Measurements from ENCODE around the gene TMEM179. TPM values are rescaled to one million over a fixed set of nuclear protein-coding genes. Genes with fewer than 3 reads are reported as not detected.
"Not testable (repeated sequence)": the region's sequence is repeated elsewhere in the genome, so short reads cannot be mapped to it uniquely, and the experiment has no call there.

Gene TMEM179
- total RNA-seq, 2 donors from 2014 or later = 0.38 TPM; not detected in 1

DNA sequence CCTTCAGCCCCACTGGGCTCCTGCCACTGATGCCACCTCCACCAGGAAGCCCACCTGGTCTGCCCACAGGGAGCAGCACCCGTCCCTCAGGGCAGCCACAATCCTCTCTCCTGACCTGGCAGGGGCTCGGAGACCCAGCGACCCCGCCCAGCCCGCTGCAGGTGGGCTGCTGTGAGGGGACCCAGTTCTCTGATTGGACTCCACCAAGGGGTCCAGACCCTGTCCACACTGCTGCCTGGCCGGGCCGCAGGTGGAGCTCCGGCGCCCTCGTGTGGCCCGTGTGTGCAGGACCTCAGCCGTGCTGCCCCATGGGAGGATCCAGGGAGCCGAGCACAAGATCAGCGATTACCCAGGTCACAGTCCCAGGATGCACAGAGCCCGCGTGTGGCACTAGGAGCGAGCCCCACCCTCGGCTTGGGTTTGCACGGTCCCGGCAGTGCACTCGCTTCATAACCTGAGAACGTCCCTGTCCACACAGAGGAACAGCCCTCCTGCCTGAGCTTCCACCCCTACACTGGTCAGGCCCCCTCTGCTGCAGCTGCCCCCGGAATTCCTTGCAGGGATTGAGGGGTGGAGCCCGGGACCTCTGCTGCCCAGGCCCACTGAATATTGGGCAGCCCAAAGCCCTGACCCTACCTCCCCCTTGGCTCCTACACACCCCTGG, 35.4 kb upstream of the TMEM179 start:
- intact Hi-C loops (cut with DNase I) = loop anchor here (5.0 kb wide), 3 partner anchors 63 to 553 kb away; partner anchors contain the start of genes KIF26A (in 2 of the 2), ASPG (in 1 of the 2) and C14orf180 (in 1 of the 2)

DNA sequence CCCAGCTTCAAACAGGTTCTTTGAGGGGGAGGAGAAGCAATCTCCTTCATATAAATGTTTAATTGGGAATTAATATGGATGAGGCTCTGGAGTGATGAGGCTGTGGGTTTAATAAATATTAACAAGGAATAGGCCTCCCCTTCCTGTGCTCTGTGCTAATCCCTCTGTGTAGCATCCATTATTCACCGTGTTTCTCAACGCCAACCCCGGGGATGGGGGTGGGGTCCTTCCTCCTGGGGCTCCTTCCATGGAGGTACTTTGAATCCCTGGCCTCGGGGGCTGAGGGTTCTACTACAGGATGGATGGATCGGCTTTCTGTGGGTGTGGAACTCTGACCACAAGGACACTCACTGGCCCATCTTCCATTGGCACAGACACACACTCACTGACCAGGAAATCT, 34.9 kb upstream of the TMEM179 start:
- no peak for DNase-seq (ENCODE audit: low spot score)
- intact Hi-C loops (cut with DNase I) = loop anchor here (5.0 kb wide), 1 partner anchor 502 kb away; the partner anchor contains the start of gene KIF26A (in 2 of the 2)

More for the DNA sequence above, 35.4 kb upstream of the TMEM179 start:
- DNase-seq (ENCODE audit: low spot score) = no peak

DNA sequence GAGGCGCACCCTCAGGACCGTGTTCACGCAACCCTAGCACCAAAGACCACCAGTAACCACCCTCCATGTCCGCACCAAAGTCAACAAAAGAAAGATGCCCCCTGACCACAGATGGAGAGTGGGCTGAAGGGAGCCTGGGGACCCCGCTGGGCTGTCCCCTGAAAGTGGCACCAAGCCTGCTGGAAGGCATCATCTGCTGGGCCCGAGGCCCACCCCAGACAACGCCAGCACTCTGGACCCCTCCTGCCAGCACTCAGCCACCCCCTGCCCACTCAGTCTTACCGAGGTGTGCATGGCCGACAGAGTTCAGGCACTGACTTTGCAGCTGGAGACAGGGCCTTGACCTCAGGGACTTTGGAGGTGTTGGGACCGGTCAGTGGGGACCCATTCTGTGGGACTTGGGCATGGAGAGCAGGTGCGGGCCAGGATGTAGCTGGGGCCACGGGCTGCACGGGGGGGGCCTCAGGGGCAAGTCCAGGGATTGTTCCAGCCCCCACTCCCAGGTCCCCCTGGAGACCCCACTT, 34.4 kb upstream of the TMEM179 start:
- no peak for DNase-seq (ENCODE audit: low spot score)
- intact Hi-C loops (cut with DNase I) = loop anchor here (5.0 kb wide), 1 partner anchor 502 kb away; the partner anchor contains the start of gene KIF26A (in 2 of the 2)

DNA sequence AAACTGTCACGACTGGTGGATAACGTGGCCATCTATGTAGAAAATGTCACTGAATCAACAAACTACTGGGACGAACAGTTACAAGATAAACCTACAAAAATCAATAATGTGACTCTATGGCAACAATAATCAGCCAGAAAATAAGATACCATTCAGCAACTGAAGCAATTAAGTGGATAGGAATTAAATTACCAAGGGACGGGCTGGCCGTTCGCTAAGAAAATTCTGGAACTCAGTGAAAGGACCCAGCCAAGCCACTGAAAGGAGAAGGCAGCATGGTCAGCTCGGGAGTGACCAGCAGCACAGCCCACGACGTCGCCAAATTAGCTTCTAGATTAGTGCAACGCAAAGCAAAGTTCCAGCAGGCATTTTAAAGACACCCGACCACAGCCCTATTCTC, 33.6 kb upstream of the TMEM179 start:
- intact Hi-C loops (cut with DNase I) = loop anchor here (5.0 kb wide), 1 partner anchor 501 kb away; the partner anchor contains the start of gene KIF26A (in 2 of the 2)
- no peak for DNase-seq (ENCODE audit: low spot score)

DNA sequence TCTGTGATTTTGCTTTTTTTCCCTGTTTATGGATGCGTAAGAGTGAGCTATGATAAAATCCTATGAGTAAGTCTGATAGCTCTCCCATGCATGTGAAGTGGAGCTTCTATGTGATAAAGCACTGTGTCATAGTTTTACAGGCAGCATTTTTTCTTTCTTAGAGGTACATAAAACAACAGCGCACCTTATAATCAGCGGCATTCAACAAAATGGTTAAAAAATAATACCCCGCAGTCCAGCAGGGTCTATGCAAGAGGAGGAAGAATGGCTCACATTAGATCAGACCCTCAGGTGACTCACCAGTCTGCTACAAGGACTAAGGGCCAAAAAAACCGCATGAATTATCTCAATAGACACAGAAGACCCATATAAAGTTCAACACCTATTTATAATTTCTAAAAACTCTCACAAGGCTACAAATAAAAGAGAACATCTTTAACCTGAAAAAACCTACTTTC, 33.0 kb upstream of the TMEM179 start:
- no peak for DNase-seq (ENCODE audit: low spot score)
- intact Hi-C loops (cut with DNase I) = loop anchor here (5.0 kb wide), 1 partner anchor 500 kb away; the partner anchor contains the start of gene KIF26A (in 2 of the 2)

DNA sequence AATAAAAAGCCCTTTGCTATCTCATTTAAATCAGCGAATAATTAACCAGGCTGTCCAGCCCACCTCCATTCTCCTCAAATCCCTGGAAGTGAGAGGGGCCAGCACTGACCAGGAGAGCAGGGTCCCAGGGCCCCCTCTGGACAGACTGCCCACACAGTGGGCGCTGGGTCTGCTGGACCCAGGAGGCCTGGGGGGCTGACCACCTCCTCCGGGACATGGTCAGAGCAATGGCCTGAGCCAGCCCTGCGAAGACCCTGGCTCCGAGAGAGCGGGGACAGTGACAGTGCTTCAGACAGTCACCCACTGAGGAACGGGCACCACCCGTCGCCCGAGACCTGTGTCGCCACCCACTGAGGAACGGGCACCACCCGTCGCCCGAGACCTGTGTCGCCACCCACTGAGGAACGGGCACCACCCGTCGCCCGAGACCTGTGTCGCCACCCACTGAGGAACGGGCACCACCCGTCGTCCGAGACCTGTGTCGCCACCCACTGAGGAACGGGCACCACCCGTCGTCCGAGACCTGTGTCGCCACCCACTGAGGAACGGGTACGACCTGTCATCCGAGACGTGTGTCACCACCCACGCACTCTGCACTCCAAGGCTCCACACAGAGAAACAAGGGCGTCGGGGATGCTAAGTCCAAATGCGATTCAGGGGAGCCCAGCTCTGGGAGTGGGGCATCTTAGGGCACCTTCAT, 32.4 kb upstream of the TMEM179 start:
- DNase-seq (ENCODE audit: low spot score) = not testable (repeated sequence)
- intact Hi-C loops (cut with DNase I) = loop anchor here (5.0 kb wide), 1 partner anchor 500 kb away; the partner anchor contains the start of gene KIF26A (in 2 of the 2)

DNA sequence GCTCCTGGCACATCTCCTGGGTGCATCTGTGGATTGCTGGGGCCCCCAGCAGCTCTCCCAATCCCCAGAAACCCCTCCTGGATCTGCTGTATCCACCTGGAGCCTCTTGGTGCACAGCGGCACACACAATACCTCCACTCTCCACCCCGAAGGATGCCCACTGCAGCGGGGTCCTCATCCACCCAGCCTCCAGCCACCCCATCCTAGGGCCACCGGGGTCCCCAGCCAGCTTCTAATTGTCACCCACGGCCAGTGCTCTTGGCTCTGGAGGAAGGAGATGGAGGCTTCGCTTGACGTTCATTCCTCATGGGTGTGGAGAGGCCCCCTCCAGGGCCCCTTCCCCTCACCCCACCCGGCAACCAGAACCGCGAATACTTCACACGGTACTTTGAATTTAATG, 31.6 kb upstream of the TMEM179 start:
- intact Hi-C loops (cut with DNase I) = loop anchor here (5.0 kb wide), 1 partner anchor 499 kb away; the partner anchor contains the start of gene KIF26A (in 2 of the 2)
- DNase-seq (ENCODE audit: low spot score) = no peak

DNA sequence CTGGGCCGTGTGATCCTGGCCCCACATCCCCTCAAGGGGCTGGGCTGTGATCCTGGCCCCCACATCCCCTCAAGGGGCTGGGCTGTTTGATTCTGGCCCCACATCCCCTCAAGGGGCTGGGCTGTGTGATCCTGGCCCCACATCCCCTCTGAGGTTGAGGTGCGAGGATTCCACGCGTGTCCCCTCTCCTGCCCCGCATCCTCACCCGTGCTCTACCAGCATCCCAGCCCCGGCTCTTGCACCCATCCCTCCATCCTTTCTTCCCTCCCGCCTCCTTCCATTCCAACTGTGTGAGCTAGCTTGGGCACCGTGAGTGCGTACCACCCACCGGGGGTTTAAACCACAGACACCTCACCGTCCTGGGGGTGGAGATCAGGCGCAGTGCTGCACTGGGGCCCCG, 31.1 kb upstream of the TMEM179 start:
- DNase-seq (ENCODE audit: low spot score) = no peak
- intact Hi-C loops (cut with DNase I) = loop anchor here (5.0 kb wide), 1 partner anchor 498 kb away; the partner anchor contains the start of gene KIF26A (in 2 of the 2)

DNA sequence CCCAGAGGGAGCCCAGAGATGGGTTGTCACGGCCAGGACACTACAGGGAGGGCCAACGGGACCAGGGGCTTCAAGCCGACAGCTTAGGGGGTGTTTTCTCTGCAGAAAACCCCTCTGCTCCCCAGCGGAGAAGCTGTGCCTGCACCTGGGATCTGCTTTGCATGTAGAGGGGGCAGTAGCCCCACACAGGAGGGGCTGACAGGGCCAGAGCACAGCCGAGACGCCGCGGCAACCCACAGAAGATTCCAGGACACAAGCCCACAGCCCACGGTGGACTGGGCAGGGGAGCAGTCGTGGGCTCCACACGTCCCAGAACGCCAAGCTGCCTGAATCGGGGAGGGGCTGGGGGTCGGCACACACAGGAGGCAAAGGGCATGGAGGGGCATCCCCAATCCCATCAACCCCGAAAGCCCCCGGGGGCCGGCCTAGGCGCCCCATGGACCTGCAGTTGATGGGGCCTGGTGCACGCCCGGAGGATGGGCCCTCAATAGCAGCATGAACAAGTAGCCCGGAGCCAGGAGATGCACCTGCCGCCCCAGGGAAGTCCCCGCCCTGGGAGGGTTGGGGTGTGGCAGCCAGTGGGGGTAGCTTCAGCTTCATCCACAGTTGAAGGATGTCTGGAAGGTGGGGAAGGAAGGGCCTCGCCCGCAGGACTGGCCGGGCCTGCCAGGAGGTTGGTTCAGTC, 30.5 kb upstream of the TMEM179 start:
- intact Hi-C loops (cut with DNase I) = loop anchor here (5.0 kb wide), 1 partner anchor 498 kb away; the partner anchor contains the start of gene KIF26A (in 2 of the 2)
- DNase-seq (ENCODE audit: low spot score) = no peak

DNA sequence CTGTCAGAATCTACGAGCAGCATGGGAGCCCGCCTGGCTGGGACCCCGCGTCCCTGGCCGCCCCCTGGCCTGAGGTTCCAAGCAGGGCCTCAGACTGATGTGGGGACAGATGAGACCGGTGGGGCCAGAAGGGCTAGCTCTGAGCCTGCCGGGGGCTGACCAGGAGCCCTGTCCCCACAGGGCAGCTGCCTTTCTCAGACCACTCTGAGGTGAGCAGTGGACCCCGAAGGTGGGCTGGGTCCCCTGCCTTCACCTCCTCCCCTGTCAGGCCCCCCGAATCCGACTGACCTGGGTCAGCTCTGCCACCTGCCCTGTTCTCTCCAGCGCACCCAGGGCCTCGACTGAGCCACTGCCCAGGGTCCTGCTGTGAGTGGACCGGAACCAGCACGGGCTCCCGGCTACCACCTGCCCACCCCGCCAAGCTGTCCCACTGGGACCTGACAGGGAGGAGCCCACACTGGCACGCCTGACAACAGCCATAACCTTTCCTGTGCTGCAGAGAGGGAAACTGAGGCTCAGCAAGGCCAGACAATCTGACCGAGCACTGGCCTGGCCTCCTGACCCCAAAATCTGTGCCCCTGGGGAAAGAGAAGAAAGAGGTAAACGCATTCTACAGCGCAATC, 29.7 kb upstream of the TMEM179 start:
- no peak for DNase-seq (ENCODE audit: low spot score)
- intact Hi-C loops (cut with DNase I) = no loop called here

DNA sequence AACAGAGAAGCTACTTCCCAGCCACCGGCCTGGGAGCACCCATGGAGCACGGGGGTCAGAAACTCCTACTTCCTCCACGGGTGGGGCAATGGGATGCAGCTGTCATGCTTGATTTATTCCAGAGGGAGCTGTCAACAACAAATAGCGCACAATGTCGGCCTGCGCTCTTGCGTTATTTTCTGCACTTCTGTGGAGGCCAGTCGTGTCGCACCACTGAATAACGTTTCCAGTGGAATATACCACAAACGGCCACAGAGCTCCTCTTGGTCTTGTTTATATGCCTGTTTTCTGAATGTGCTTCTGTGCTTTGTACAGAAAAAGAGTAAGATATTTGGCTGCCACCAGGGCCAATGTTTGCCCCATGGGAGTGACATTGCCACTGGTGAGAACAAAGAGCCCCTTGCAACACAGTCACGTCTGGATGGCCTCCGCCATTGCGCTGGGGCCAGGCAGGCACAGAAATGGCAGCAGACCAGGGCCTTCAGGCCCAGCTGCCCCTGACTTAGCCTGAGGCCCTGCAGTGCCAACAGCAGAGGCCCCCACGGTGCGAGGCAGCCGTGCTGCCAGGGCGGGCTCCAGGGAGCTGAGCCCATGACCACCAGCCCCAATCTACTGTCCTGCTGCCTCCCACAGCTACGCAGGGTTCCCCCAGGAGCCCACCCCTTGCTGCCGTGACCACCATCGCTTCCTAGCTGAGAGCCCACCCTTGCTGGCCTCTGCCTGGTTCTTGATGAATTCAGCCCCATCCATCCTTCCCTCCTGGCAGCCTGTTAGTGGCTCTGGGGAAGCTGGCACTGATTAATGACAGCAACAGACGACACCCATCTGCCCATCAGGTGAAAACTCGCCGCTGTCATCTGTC, 28.9 kb upstream of the TMEM179 start:
- intact Hi-C loops (cut with DNase I) = no loop called here
- DNase-seq (ENCODE audit: low spot score) = no peak

DNA sequence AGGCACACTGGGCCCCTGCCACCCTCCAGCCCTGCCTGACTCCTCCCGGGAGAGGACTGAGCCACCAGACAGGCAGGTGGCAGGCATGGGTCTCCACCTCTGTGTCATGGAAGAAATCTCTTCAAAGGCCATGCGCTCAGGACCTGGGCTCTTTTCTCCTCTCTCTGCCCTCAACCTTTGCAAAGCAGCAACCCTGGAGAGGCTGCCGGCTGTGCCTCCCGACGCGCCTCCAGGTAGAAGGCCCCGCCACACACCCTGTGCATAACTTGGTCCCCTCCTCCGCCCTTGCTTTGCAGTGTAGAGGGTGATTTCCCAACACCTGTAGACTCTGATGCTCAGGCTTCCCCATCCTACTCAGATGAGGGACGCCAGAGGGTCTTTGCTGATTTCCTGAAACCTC, 28.2 kb upstream of the TMEM179 start:
- intact Hi-C loops (cut with DNase I) = no loop called here
- DNase-seq (ENCODE audit: low spot score) = no peak

DNA sequence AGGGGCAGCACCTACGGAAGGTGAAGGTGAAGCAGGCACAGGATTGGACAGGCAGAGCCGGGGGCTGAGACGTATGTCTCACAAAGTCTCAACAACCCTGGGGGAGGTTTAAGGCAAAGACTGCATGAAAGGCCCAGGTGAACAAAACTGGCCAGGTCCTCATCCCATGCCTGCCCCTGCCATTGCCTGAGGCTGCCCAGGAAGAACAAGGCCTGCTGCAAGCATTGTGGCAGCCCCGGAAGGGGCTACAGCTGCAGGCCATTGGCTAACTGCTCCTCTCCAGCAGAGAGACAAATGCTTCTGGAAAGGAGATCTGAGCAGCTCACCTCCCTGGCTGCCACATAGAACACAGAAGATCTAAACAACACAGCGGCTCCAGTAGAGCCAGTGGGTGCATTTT, 20.4 kb upstream of the TMEM179 start:
- DNase-seq (ENCODE audit: low spot score) = no peak
- intact Hi-C loops (cut with DNase I) = no loop called here

DNA sequence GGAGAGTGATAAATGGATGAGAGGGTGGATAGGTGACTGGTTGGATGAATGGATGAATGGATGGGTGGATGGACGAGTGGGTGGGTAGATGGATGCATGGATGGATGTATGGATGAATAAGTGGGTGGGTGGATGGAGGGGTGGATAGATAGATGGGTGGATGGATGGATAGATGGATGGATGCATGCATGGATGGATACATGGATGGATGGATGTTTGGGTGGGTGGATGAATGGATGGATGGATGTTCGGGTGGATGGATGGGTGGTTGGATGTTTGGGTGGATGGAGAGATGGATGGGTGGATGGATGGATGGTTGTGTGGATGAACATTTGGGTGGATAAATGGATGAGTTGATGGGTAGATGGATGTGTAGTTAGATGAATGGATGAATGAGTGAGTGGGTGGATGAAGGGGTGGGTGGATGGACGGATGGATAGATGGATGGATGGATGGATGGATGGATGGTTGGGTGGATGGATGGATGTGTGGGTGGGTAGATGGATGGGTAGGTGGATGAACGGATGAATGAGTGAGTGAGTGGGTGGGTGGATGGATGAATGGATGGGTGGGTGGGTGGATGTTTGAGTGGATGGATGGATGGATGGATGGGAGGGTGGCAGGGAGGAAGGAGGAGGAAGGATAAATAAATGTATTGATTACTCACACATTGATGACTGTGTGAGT, 9.7 kb upstream of the TMEM179 start:
- intact Hi-C loops (cut with DNase I) = no loop called here
- no peak for DNase-seq (ENCODE audit: low spot score)

DNA sequence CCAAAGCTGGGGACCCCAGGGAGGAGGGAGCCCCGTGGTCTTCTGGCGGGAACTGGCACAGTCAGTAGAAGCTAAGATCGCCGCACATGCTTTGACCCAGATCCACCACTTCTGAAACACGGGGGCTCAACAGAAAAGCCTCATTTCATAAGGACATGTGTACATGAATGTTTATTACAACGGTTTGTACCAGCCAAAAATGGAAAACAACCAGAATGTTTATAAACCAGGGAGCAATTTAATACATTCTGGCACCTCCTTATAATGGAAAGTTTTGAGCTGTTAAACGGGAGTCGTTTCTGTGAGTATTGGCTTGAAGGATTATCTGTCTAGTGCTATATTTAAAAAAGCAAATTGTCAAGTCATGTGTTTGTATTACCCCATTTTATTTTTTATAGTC, 7.3 kb upstream of the TMEM179 start:
- no peak for DNase-seq (ENCODE audit: low spot score)
- intact Hi-C loops (cut with DNase I) = no loop called here

DNA sequence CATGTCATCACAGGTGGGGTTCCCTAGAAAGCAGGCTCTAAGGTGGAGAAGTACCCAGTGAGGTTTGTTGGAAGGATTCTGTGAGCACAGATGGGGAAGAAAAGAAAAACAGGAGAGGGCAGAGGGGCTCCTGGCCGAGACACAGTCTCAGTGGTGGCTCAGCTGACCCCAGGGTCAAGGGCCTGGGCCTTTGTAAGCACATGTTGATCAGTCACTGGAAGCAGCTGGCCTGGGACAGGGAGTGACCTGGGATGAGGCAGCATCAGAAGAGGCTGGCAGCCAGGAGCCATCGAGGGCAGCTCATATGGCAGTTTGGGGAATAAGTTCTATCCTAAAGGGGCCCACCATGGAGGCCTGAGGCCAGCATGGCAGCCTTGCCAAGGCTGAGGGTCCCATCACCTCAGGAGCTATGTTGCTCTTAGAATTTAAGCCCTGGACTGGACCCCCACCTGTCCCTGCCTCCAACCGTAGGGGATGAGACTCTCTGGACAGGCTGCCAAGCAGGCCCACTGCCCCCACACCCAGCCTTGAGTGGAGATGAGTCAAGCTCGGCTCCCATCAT, 6.3 kb upstream of the TMEM179 start:
- intact Hi-C loops (cut with DNase I) = no loop called here
- no peak for DNase-seq (ENCODE audit: low spot score)

DNA sequence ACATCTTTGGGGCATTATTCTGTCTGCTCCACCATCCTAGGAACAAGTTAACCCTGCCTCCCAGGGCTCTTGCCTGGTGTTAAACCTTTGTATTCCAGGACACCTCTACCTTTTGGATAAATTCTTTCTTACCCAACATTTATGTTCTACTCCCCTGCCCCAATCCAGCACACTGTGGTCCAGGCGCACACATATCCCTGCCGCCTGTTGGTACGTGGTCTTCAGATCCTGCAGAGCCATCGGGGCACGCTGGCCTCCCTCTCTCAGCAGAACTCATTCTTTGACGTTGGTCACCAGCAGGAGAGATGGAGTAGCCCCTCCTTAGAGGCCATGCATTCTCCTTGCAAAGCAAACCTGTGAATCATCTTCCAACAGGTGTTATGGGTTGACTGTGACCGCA, 5.1 kb upstream of the TMEM179 start:
- intact Hi-C loops (cut with DNase I) = no loop called here
- DNase-seq (ENCODE audit: low spot score) = no peak
